Activated naive CD8-positive, alpha-beta T cell treated with anti-CD3 and anti-CD28 coated beads for 36 hours (primary cell): Measurements from ENCODE around the gene RTN1. TPM values are rescaled to one million over a fixed set of nuclear protein-coding genes. Genes with fewer than 3 reads are reported as not detected.

Experiments used
- DNase-seq: peaks from one replicate; pipeline ENCODE4 v3.0.0; 2021
- H3K27ac Mint-ChIP-seq: one replicate; pipeline ENCODE4 v1.8.0; 2022; ENCODE audit warnings: mild to moderate bottlenecking, moderate library complexity, mixed read lengths
- H3K27me3 Mint-ChIP-seq: one replicate; pipeline ENCODE4 v1.8.0; 2022; ENCODE audit warnings: mild to moderate bottlenecking, mixed read lengths
- H3K36me3 Mint-ChIP-seq: one replicate; pipeline ENCODE4 v1.8.0; 2021; ENCODE audit warnings: mild to moderate bottlenecking, mixed read lengths
- H3K4me1 Mint-ChIP-seq: one replicate; pipeline ENCODE4 v1.8.0; 2021; ENCODE audit warnings: mixed read lengths
- H3K4me3 Mint-ChIP-seq: one replicate; pipeline ENCODE4 v1.8.0; 2022; ENCODE audit warnings: mild to moderate bottlenecking, moderate library complexity, mixed read lengths
- H3K9me3 Mint-ChIP-seq: one replicate; pipeline ENCODE4 v1.8.0; 2022; ENCODE audit warnings: mixed read lengths
- total RNA-seq, 2 experiments: library from RNA; stranded (reverse); gene quantifications; one replicate each; pipeline ENCODE4 v1.2.3, GENCODE V29; 2021

Gene RTN1
- total RNA-seq, 2 experiments from 2014 or later, result not detected

GRCh38 chr14:59871166-59871495, 555 bp upstream of the RTN1 start:
- Mint-ChIP-seq H3K36me3 (no peaks in the 10 kb centered on the region), H3K27me3 (peaks cover 57% of the 10 kb centered on the region), H3K27ac (no peak overlapping the region), H3K4me3 (peak overlapping the region; percentile 78), H3K4me1 (peaks cover 3% of the 10 kb centered on the region), H3K9me3 (no peaks in the 10 kb centered on the region)
- DNase-seq, result no peak

DNA sequence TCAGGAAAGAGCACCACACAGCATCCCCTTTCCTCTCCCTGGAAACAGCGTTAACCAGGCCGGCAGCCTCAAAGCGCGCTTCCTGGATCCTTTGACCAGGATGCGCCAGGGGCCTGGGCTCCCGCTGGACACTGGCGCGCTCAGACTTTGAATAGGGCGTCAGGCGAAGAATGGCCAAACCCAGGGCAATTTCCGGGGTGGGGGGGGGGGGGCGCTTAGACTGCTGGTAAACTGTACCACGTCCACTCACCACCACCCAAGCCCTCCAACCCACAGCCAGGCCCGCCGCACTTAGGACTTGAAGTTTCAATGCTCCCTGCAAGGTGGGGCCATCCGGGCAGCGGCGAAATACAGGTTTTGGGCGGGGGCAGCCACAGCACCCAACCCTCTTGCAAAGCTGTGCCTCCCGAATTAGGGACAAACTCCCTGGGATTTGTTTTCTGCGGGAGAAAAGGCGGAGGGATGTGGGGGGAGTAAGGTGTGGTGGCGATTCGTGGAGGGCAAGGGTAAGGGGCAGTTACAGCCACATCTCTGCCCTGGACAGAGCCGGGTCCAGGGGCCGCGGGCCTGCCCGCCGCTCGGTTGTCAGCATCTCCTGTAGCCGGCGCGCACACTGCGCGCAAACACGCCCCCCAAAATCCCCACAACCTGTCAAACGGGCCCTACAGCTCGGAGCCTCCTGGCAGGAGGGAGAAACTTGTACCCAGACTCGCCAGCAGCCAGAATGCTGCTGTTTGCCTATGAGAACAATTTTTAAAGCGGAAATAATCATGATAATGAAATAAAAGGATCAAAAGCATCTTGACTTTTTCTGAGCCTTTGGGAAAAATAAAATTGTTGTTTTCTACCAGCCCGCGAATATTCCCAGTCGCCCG, 958 bp downstream of the RTN1 start:
- H3K9me3 Mint-ChIP-seq, result no peaks in the 10 kb centered on the region
- no peak for DNase-seq
- H3K4me3 Mint-ChIP-seq, result peak overlapping the region; percentile 55
- peaks cover 3% of the 10 kb centered on the region for H3K4me1 Mint-ChIP-seq
- H3K27ac Mint-ChIP-seq, result no peak overlapping the region
- H3K36me3 Mint-ChIP-seq, result no peaks in the 10 kb centered on the region
- peaks cover 65% of the 10 kb centered on the region for H3K27me3 Mint-ChIP-seq

- Mint-ChIP-seq H3K9me3 (no peaks in the 10 kb centered on the region), H3K4me1 (peaks cover 3% of the 10 kb centered on the region), H3K36me3 (no peaks in the 10 kb centered on the region), H3K4me3 (no peak overlapping the region), H3K27me3 (peaks cover 54% of the 10 kb centered on the region), H3K27ac (no peak overlapping the region)
- no peak for DNase-seq
These were observed 2.6 kb downstream of the RTN1 start for GRCh38 chr14:59868021-59868420.

DNA sequence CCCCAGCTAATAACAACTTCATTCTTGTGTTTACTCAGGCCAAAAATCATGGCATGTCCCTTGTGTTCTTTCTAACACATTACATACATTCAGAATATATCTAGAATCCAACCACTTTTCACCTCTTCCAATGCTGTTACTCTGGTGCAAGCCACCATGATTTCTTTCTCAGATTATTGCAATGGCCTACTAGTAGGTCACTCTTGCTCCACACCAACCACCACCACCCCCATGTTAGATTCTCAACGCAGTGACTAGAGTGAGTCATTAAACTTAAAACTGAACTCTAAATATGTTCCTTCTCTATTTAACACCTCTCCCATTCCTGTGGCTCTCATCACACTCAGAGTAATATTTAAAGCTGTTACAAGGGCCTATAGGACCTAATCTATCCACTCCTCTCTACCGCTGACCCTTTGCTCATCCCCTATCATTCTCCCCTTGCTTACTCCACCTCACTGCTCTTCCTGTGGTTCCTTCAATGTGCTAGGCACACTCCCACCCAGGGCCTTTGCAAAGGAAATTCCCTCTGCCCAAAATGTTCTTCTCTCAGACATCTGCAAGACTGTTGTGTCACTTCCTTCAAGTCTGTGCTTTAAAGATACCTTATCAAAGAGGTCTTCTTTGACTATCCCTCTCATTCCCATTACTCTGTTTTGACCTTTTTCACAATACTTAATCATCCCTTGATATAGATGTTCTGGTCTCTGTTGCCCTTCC, 6.6 kb downstream of the RTN1 start:
- Mint-ChIP-seq H3K9me3 (peaks cover 10% of the 10 kb centered on the region), H3K27me3 (peaks cover 18% of the 10 kb centered on the region), H3K4me3 (no peak overlapping the region), H3K4me1 (no peaks in the 10 kb centered on the region), H3K27ac (no peak overlapping the region), H3K36me3 (no peaks in the 10 kb centered on the region)
- DNase-seq, result no peak

DNA sequence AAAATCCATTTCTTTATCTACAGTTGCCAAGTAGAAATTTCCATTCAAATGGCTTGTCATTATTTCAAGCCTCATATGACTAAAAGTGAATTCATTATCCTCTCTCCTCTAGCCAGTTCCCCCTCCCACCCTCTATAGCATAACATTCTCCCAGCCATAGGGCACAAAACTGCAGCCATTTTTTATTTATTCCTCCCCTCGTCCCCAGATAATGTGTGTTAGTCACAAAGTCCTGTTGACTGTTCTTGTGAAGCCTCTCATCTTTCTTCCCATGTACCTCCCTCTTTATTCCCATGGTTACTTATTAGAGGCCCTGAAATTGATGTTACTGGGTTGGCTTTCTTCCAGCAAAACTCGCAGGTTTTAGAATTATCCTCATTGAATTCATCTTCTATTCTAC, 13.2 kb downstream of the RTN1 start:
- Mint-ChIP-seq H3K27me3 (peaks cover 24% of the 10 kb centered on the region), H3K27ac (no peak overlapping the region), H3K4me3 (no peak overlapping the region), H3K36me3 (no peaks in the 10 kb centered on the region), H3K9me3 (peaks cover 18% of the 10 kb centered on the region), H3K4me1 (no peaks in the 10 kb centered on the region)
- DNase-seq, result no peak

DNA sequence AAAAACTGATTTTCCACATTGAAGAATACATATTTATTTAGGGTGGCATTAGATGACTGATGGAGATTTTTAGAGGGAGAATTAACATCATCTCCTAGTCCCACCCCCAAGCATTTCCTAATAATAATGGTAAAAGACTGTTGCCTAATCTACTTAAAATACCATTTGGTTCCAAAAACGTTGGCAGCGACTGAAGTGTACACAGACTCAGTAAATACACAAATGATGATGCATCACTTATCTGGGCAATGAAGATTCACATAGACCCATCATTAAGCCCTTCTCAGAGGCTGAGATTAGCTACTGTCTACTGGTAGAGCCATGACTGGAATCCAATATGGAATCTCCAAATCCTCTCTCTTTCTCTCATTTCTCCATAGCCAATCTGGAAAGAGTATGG, 18.2 kb downstream of the RTN1 start:
- Mint-ChIP-seq H3K4me3 (no peak overlapping the region), H3K4me1 (peaks cover 12% of the 10 kb centered on the region), H3K27me3 (peaks cover 20% of the 10 kb centered on the region), H3K27ac (no peak overlapping the region), H3K9me3 (peaks cover 6% of the 10 kb centered on the region), H3K36me3 (no peaks in the 10 kb centered on the region)
- no peak for DNase-seq

DNA sequence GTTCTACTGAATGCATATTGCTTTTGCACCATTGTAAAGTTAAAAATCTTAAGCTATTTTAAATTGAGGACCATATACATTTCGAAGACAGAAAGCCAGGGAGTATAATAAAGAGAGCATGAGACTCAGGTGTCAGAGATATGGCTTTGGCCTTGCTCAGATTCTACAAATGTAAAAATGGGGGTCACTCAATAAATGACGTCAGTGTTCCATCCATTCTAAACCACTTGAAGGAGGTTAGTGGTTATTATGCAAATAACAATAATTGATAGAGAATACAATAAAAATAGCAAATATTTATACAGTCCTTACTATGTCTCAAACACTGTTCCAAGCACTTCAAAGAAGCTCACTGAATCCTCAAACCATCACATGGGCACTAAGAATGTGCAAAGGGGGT, 20.1 kb downstream of the RTN1 start:
- Mint-ChIP-seq H3K27me3 (peaks cover 12% of the 10 kb centered on the region), H3K9me3 (peaks cover 4% of the 10 kb centered on the region), H3K4me1 (peaks cover 12% of the 10 kb centered on the region), H3K4me3 (no peak overlapping the region), H3K36me3 (no peaks in the 10 kb centered on the region), H3K27ac (no peak overlapping the region)
- no peak for DNase-seq

GRCh38 chr14:59849411-59850130, 21.0 kb downstream of the RTN1 start:
- H3K4me1 Mint-ChIP-seq, result peaks cover 12% of the 10 kb centered on the region
- H3K36me3 Mint-ChIP-seq, result no peaks in the 10 kb centered on the region
- DNase-seq, result no peak
- peaks cover 5% of the 10 kb centered on the region for H3K27me3 Mint-ChIP-seq
- H3K27ac Mint-ChIP-seq, result no peak overlapping the region
- H3K4me3 Mint-ChIP-seq, result no peak overlapping the region
- H3K9me3 Mint-ChIP-seq, result no peaks in the 10 kb centered on the region

DNA sequence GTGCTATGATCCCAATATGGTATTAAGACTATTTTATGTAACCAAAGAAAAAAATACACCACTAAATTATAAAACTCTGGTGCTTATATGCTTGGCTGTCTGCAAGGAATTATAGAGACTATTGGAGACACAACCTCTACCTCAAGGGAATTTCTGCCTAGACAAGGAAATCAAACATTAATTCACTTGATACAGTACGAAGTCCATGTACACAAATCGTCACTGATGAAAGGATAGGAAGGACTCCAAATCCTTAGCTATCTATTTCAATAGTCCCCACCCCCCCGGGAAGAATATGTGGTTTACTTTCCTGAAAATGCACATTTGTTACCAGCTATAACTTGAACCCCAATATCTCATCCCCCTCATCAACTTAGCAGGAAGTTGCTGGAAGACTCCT, 21.9 kb downstream of the RTN1 start:
- DNase-seq, result no peak
- Mint-ChIP-seq H3K27ac (no peak overlapping the region), H3K27me3 (peaks cover 4% of the 10 kb centered on the region), H3K4me3 (no peak overlapping the region), H3K4me1 (peaks cover 12% of the 10 kb centered on the region), H3K36me3 (no peaks in the 10 kb centered on the region), H3K9me3 (no peaks in the 10 kb centered on the region)

GRCh38 chr14:59847711-59848110, 22.9 kb downstream of the RTN1 start:
- no peak for DNase-seq
- Mint-ChIP-seq H3K27ac (no peak overlapping the region), H3K9me3 (no peaks in the 10 kb centered on the region), H3K4me1 (peaks cover 12% of the 10 kb centered on the region), H3K36me3 (no peaks in the 10 kb centered on the region), H3K27me3 (peaks cover 4% of the 10 kb centered on the region), H3K4me3 (no peak overlapping the region)

GRCh38 chr14:59846595-59846994, 24.0 kb downstream of the RTN1 start:
- peaks cover 12% of the 10 kb centered on the region for H3K4me1 Mint-ChIP-seq
- H3K9me3 Mint-ChIP-seq, result no peaks in the 10 kb centered on the region
- no peaks in the 10 kb centered on the region for H3K36me3 Mint-ChIP-seq
- peaks cover 4% of the 10 kb centered on the region for H3K27me3 Mint-ChIP-seq
- no peak overlapping the region for H3K27ac Mint-ChIP-seq
- no peak overlapping the region for H3K4me3 Mint-ChIP-seq
- no peak for DNase-seq

DNA sequence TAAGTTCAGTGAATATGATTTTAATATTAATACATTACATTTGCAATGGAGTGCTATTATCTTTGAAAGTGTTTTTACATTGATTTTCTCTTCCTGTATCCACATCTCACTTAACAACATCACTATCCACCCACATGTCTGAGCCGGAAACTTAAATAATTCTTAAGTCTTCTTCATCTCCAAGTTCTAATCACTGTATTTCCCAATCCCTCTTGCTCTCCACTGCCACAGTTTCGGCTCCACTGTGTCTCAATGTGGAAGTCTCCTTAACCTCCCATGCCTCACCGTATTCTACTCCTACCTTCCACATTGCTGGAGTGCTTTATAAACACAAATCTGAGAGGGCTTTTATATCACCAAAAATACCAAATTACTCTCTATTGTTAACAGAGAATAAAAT, 25.3 kb downstream of the RTN1 start:
- Mint-ChIP-seq H3K27me3 (peaks cover 8% of the 10 kb centered on the region), H3K27ac (no peak overlapping the region), H3K4me1 (peaks cover 12% of the 10 kb centered on the region), H3K4me3 (no peak overlapping the region), H3K36me3 (no peaks in the 10 kb centered on the region), H3K9me3 (no peaks in the 10 kb centered on the region)
- DNase-seq, result no peak

DNA sequence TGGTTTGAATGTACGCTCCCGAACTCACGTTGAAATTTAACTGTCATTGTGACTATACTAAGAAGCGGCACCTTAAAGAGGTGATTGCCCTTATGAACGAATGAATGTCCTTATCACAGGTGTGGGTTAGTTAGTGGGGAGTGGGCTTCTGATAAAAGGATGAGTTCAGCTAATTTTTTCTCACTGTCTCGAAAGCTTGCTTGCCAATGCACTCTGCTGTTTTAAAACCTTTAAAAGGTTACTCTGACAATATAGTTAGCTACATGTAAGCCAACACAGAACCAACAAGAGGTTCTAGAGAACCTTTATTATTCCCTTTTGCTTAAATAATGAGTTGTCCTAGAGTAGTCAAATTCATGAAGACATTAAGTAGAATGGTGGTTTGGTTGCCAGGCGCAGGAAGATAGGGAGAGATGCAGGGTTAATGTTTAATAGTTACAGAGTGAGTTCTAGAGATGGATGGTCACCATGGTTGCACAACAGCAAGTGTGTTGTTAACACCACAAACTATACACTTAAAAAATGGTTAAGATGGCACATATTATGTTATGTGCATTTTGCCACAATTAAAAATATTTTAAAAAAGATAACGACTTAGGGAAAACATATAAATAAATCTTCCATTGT, 26.3 kb downstream of the RTN1 start:
- Mint-ChIP-seq H3K4me3 (no peak overlapping the region), H3K4me1 (peaks cover 7% of the 10 kb centered on the region), H3K9me3 (no peaks in the 10 kb centered on the region), H3K27me3 (peaks cover 4% of the 10 kb centered on the region), H3K27ac (no peak overlapping the region), H3K36me3 (no peaks in the 10 kb centered on the region)
- no peak for DNase-seq

GRCh38 chr14:59836116-59836515, 34.5 kb downstream of the RTN1 start:
- no peak for DNase-seq
- Mint-ChIP-seq H3K4me3 (no peak overlapping the region), H3K9me3 (no peaks in the 10 kb centered on the region), H3K36me3 (no peaks in the 10 kb centered on the region), H3K27ac (no peak overlapping the region), H3K27me3 (peaks cover 34% of the 10 kb centered on the region), H3K4me1 (no peaks in the 10 kb centered on the region)
